Sigmoid colon (tissue), 3 donors: ENCODE results near the gene CD247.

Experiments
- POLR2A ChIP-seq, 2 donors: fragments of 450-650 bp; IDR thresholded peaks; one replicate each; pipeline ENCODE4 v1.6.1; 2016; ENCODE audit warnings: antibody characterized with exemption in 2 of 2, mild to moderate bottlenecking in 2 of 2, moderate library complexity in 2 of 2
- TF ChIP-seq, protein P1 (sequence below), 4 experiments: fragments of 450-650 bp in 3 of 4; fragments of 200-600 bp in 1 of 4; IDR thresholded peaks; one replicate each; pipeline ENCODE4 v1.5.1; 2016 to 2019; ENCODE audit warnings: antibody characterized with exemption in 4 of 4, mild to moderate bottlenecking in 3 of 4, moderate library complexity in 2 of 4

DNA sequence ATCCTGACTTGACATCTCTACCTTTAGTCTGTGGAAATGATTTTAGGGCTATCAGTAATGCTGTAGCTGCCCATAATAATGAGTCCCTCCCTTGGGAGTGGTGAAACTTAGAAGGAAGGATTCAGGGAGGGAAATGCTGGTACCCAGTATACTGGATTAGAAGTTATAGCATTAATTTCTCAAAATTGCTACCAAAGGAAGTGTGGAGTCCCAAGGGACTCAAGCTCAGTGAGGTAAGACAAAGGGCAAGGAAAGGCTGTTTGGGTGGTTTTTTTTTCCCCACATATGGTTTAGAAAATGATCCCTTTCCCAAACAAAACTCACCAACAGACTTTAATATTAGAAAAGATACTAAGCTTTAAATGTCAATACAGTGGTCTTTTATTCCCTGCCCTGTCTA, 99.9 kb downstream of the CD247 start:
- no peak for TF ChIP-seq POLR2A (IDR thresholded peaks at IDR 0.05)
- TF ChIP-seq, protein P1, sequence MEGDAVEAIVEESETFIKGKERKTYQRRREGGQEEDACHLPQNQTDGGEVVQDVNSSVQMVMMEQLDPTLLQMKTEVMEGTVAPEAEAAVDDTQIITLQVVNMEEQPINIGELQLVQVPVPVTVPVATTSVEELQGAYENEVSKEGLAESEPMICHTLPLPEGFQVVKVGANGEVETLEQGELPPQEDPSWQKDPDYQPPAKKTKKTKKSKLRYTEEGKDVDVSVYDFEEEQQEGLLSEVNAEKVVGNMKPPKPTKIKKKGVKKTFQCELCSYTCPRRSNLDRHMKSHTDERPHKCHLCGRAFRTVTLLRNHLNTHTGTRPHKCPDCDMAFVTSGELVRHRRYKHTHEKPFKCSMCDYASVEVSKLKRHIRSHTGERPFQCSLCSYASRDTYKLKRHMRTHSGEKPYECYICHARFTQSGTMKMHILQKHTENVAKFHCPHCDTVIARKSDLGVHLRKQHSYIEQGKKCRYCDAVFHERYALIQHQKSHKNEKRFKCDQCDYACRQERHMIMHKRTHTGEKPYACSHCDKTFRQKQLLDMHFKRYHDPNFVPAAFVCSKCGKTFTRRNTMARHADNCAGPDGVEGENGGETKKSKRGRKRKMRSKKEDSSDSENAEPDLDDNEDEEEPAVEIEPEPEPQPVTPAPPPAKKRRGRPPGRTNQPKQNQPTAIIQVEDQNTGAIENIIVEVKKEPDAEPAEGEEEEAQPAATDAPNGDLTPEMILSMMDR (IDR thresholded peaks at IDR 0.05) = no peak
